Small intestine (tissue), 7 donors: Measurements from ENCODE around the gene HERPUD2. TPM values are rescaled to one million over a fixed set of nuclear protein-coding genes. Genes with fewer than 3 reads are reported as not detected.

ENCODE experiments used
- DNase-seq, 2 donors: peaks; one replicate each; pipeline versions ENCODE4 v3.0.0 to v3.0.0-alpha.2; 2013
- FAIRE-seq: peaks from 2 replicates; lab custom pipeline; 2012; peaks lifted over from hg19 to GRCh38; lab: Jason Lieb, UNC
- H3K27ac ChIP-seq, 3 donors: one replicate each; pipeline ENCODE4 v1.5.1; 2013; ENCODE audit warnings: low read length in 2 of 3, mild to moderate bottlenecking in 2 of 3, control low read depth in 1 of 3, inconsistent platforms in 1 of 3, low read depth in 1 of 3, moderate library complexity in 1 of 3
- H3K27me3 ChIP-seq, 3 donors: one replicate each; pipeline ENCODE4 v1.6.1; 2013; ENCODE audit warnings: low read length in 3 of 3, inconsistent platforms in 1 of 3; ENCODE audit not compliant: control insufficient read depth in 3 of 3, insufficient read depth in 3 of 3
- H3K36me3 ChIP-seq, 3 donors: one replicate each; pipeline ENCODE4 v1.6.1; 2013; ENCODE audit warnings: low read length in 3 of 3, inconsistent platforms in 1 of 3, low read depth in 1 of 3, mild to moderate bottlenecking in 1 of 3, moderate library complexity in 1 of 3; ENCODE audit not compliant: control insufficient read depth in 3 of 3, insufficient read depth in 2 of 3
- H3K4me1 ChIP-seq, 3 donors: one replicate each; pipeline ENCODE4 v1.6.1; 2013; ENCODE audit warnings: low read length in 2 of 3, inconsistent platforms in 1 of 3, low read depth in 1 of 3, mild to moderate bottlenecking in 1 of 3, moderate library complexity in 1 of 3; ENCODE audit not compliant: control insufficient read depth in 3 of 3, insufficient read depth in 2 of 3
- H3K4me3 ChIP-seq, 3 donors: one replicate each; pipeline ENCODE4 v1.5.1; 2013; ENCODE audit warnings: low read length in 3 of 3, control low read depth in 1 of 3, inconsistent platforms in 1 of 3, low read depth in 1 of 3, mild to moderate bottlenecking in 1 of 3, moderate library complexity in 1 of 3
- H3K9me3 ChIP-seq, 2 donors: one replicate each; pipeline ENCODE4 v1.6.1; 2013; ENCODE audit warnings: low read depth in 1 of 2, low read length in 1 of 2; ENCODE audit not compliant: control insufficient read depth in 2 of 2, insufficient read depth in 1 of 2
- WGBS, 3 donors: extraction: QIAGEN DNeasy Blood & Tissue Kit; methylation state at CpG; one replicate each; pipeline ENCODE4 v1.1.7; 2013; 5-methylcytosine and 5-hydroxymethylcytosine counted together
- polyA plus RNA-seq, 4 donors: library from polyadenylated mRNA; stranded (reverse) in 3 of 4; unstranded in 1 of 4; fragments of 200-250 nt in 3 of 4; fragments of 120-200 nt in 1 of 4; gene quantifications; one replicate each; pipeline versions ENCODE4 v1.2.1 to v1.2.3, GENCODE V29; 2013
- donor health status: healthy with polysubstance abuse.
- donor health status: control.
- donor health status: control.
- donor health status: Bipolar disorder and iron deficiency.
- donor health status: healthy.

Gene HERPUD2
- polyA plus RNA-seq, 4 donors, result 8.9 to 23.5 (median 10.1) TPM

GRCh38 chr7:35645691-35646090 lies 49.2 kb downstream of the HERPUD2 start:
- Histone ChIP-seq H3K4me1 (peaks cover 0 to 7% (median 0%) of the 10 kb centered on the region in 3 donors), H3K4me3 (no peak overlapping the region), H3K9me3 (peaks cover 0 to 4% of the 10 kb centered on the region in 2 donors), H3K27ac (no peak overlapping the region), H3K27me3 (no peaks in the 10 kb centered on the region), H3K36me3 (peaks cover 0 to 12% (median 2%) of the 10 kb centered on the region in 3 donors)
- DNase-seq, result no peak
- WGBS, 3 donors, result 82 to 92% (median 87%) methylated on average over 4 of the region's 4 CpGs
- peak; percentile 61 for FAIRE-seq

- WGBS, 3 donors, result 79 to 90% (median 80%) methylated on average over 3 of the region's 3 CpGs
- Histone ChIP-seq H3K4me3 (no peak overlapping the region), H3K27me3 (no peaks in the 10 kb centered on the region), H3K27ac (no peak overlapping the region), H3K4me1 (no peaks in the 10 kb centered on the region), H3K36me3 (peaks cover 10 to 18% (median 11%) of the 10 kb centered on the region in 3 donors), H3K9me3 (no peaks in the 10 kb centered on the region)
- FAIRE-seq (no peak), DNase-seq (no peak)
Measured at GRCh38 chr7:35630024-35630972, 64.6 kb downstream of the HERPUD2 start.

GRCh38 chr7:35624299-35625186 lies 70.4 kb downstream of the HERPUD2 start:
- DNase-seq (peak; percentile 29 to 54), FAIRE-seq (no peak)
- 39 to 47% (median 43%) methylated on average over 16 of the region's 16 CpGs for WGBS, 3 donors
- peaks cover 0 to 5% (median 3%) of the 10 kb centered on the region in 3 donors for H3K36me3 ChIP-seq
- no peaks in the 10 kb centered on the region for H3K4me1 ChIP-seq
- H3K4me3 ChIP-seq, result no peak overlapping the region
- H3K9me3 ChIP-seq, result no peaks in the 10 kb centered on the region
- no peak overlapping the region for H3K27ac ChIP-seq
- no peaks in the 10 kb centered on the region for H3K27me3 ChIP-seq

- no peaks in the 10 kb centered on the region for H3K9me3 ChIP-seq
- H3K4me1 ChIP-seq, result no peaks in the 10 kb centered on the region
- H3K27ac ChIP-seq, result no peak overlapping the region
- peaks cover 0 to 4% (median 0%) of the 10 kb centered on the region in 3 donors for H3K36me3 ChIP-seq
- no peaks in the 10 kb centered on the region for H3K27me3 ChIP-seq
- 38 to 70% (median 67%) methylated on average over 2 of the region's 2 CpGs for WGBS, 3 donors
- FAIRE-seq (no peak), DNase-seq (no peak)
- H3K4me3 ChIP-seq, result no peak overlapping the region
Measured at GRCh38 chr7:35623381-35623780, 71.6 kb downstream of the HERPUD2 start.

DNA sequence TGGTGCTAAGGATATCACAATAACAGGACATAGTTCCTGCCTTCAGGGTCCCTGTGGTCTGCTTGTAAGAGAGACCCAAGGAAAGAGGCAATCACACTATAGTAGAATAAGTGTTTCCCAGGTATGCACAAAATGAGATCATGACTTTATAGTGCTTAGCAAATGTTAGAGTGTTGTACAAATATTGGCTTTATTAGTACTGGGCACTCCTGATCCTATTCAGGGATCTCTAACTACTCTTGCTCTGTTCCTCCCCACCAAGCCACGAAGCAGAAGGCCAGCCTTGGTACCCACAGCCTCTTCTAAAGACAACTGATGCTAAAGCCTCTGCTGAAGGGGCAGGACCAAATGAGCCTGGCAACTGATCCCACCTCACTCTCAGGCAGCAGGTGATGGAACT lies 75.1 kb downstream of the HERPUD2 start:
- no peaks in the 10 kb centered on the region for H3K36me3 ChIP-seq
- FAIRE-seq (no peak), DNase-seq (no peak)
- H3K27ac ChIP-seq, result no peak overlapping the region
- 55 to 75% (median 68%) methylated on average over 1 of the region's 1 CpG for WGBS, 3 donors
- no peak overlapping the region for H3K4me3 ChIP-seq
- no peaks in the 10 kb centered on the region for H3K4me1 ChIP-seq
- H3K9me3 ChIP-seq, result no peaks in the 10 kb centered on the region
- no peaks in the 10 kb centered on the region for H3K27me3 ChIP-seq

DNA sequence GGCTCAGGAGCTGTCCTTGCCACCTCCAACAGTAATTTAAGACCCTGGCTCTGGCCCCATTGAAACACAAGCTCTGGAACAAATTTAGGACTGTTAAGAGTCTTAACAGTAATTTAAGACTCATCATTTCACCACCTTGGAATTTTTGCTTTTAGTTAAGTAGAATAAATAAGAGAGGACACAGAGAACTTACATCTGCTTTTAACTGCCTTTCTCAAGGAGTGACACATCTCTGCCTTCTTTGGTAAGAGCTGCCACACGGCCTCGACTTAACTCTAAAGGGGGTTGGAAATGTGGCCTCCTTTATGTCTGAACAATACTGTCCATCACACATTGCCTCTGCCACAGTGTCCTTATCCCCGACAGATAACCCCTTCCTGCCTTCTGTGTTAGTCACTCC lies 77.9 kb downstream of the HERPUD2 start:
- no peak overlapping the region for H3K27ac ChIP-seq
- 43 to 71% (median 62%) methylated on average over 3 of the region's 3 CpGs for WGBS, 3 donors
- no peak overlapping the region for H3K4me3 ChIP-seq
- no peak for DNase-seq
- no peaks in the 10 kb centered on the region for H3K9me3 ChIP-seq
- no peaks in the 10 kb centered on the region for H3K4me1 ChIP-seq
- H3K27me3 ChIP-seq, result no peaks in the 10 kb centered on the region
- no peak for FAIRE-seq
- H3K36me3 ChIP-seq, result no peaks in the 10 kb centered on the region

- H3K36me3 ChIP-seq, result no peaks in the 10 kb centered on the region
- FAIRE-seq (no peak), DNase-seq (no peak)
- 73 to 94% (median 92%) methylated on average over 2 of the region's 2 CpGs for WGBS, 3 donors
- H3K4me3 ChIP-seq, result no peak overlapping the region
- no peaks in the 10 kb centered on the region for H3K27me3 ChIP-seq
- no peaks in the 10 kb centered on the region for H3K9me3 ChIP-seq
- no peak overlapping the region for H3K27ac ChIP-seq
- no peaks in the 10 kb centered on the region for H3K4me1 ChIP-seq
Measured at GRCh38 chr7:35613150-35613549, 81.8 kb downstream of the HERPUD2 start.

DNA sequence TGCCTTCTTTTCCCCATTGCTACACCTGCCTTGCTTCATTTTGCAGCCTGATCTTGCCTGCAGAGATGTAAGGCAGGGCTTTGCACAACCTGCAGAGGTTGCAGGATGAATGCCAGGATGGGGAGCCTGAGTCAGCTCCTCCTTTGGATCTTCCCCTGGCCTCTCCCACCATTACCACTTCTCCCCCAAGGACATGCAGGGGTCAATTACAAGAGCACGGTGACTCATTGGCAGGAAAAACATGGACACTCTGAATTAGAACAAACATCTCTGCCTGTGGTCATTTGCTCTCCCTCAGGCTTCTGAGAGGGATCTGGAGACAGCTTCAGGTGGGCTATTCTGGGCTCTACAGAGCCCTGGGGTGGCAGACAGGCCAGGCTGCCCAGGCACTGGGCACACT lies 89.2 kb downstream of the HERPUD2 start:
- 46 to 72% (median 59%) methylated on average over 1 of the region's 1 CpG for WGBS, 3 donors
- peaks cover 0 to 3% (median 0%) of the 10 kb centered on the region in 3 donors for H3K27me3 ChIP-seq
- H3K4me1 ChIP-seq, result no peaks in the 10 kb centered on the region
- H3K27ac ChIP-seq, result no peak overlapping the region
- FAIRE-seq (no peak), DNase-seq (no peak)
- no peaks in the 10 kb centered on the region for H3K36me3 ChIP-seq
- H3K9me3 ChIP-seq, result no peaks in the 10 kb centered on the region
- no peak overlapping the region for H3K4me3 ChIP-seq
